NOMO-1 (cell line): ENCODE measurements around the gene NDUFA7.
"Not testable (repeated sequence)": the region's sequence is repeated elsewhere in the genome, so short reads cannot be mapped to it uniquely, and the experiment has no call there.

Experiments used
- DNase-seq, 2 experiments: peaks; one replicate each; lab custom pipeline; 2025; ENCODE audit not compliant: unreplicated experiment in 2 of 2; lab: John Stamatoyannopoulos, UW

NDUFA7 gene

GRCh38 chr19:8342316-8342683, 21.1 kb upstream of the NDUFA7 start:
- DNase-seq: no peak

GRCh38 chr19:8341504-8341903, 20.3 kb upstream of the NDUFA7 start:
- DNase-seq: not testable (repeated sequence)

- no peak for DNase-seq
These were observed 19.3 kb upstream of the NDUFA7 start for GRCh38 chr19:8340341-8341096.

GRCh38 chr19:8338835-8339234, 17.7 kb upstream of the NDUFA7 start:
- no peak for DNase-seq

- no peak for DNase-seq
These were observed 16.6 kb upstream of the NDUFA7 start for GRCh38 chr19:8337728-8338127.

- DNase-seq: no peak
These were observed 15.5 kb upstream of the NDUFA7 start for GRCh38 chr19:8336660-8337059.

- no peak for DNase-seq
These were observed 14.9 kb upstream of the NDUFA7 start for GRCh38 chr19:8336072-8336569.

- no peak for DNase-seq
These were observed 14.3 kb upstream of the NDUFA7 start for GRCh38 chr19:8335343-8336071.

GRCh38 chr19:8334458-8335342, 13.5 kb upstream of the NDUFA7 start:
- DNase-seq: peak; percentile 36 to 63

- DNase-seq: no peak
These were observed 12.7 kb upstream of the NDUFA7 start for GRCh38 chr19:8333767-8334457.

- DNase-seq: no peak
These were observed 12.0 kb upstream of the NDUFA7 start for GRCh38 chr19:8332976-8333766.

- DNase-seq: no peak
These were observed 10.2 kb upstream of the NDUFA7 start for GRCh38 chr19:8331263-8331845.

GRCh38 chr19:8329996-8330395, 8.8 kb upstream of the NDUFA7 start:
- DNase-seq: no peak

GRCh38 chr19:8325454-8325853, 4.3 kb upstream of the NDUFA7 start:
- no peak for DNase-seq

GRCh38 chr19:8324186-8325050, 3.2 kb upstream of the NDUFA7 start:
- no peak for DNase-seq

- DNase-seq: no peak
These were observed 2.6 kb upstream of the NDUFA7 start for GRCh38 chr19:8323781-8324185.

GRCh38 chr19:8322638-8322997, 1.4 kb upstream of the NDUFA7 start:
- no peak for DNase-seq

GRCh38 chr19:8321986-8322637, 937 bp upstream of the NDUFA7 start:
- no peak for DNase-seq
